Measurements from ENCODE around the gene ARHGAP18. TPM values are rescaled to one million over a fixed set of nuclear protein-coding genes. Genes with fewer than 3 reads are reported as not detected.

ARHGAP18 gene
- total and polyA plus RNA-seq, 7 donors: 1.6 to 6.8 (median 5.5) TPM

GRCh38 chr6:129740013-129740412 lies 30.0 kb upstream of the ARHGAP18 start:
- H3K27ac ChIP-seq: no peak overlapping the region
- no peaks in the 10 kb centered on the region for H3K27me3 ChIP-seq (ENCODE audit: insufficient read depth in 3 of 3, low read length in 2 of 3)
- H3K4me3 ChIP-seq: no peak overlapping the region
- H3K36me3 ChIP-seq (ENCODE audit: insufficient read depth in 1 of 2, low read depth in 1 of 2): no peaks in the 10 kb centered on the region
- whole genome bisulfite sequencing, 3 donors: 69 to 80% (median 74%) methylated on average over 1 of the region's 1 CpG
- no peak for ATAC-seq
- no peak for TF ChIP-seq CTCF (IDR thresholded peaks at IDR 0.05)
- intact Hi-C loops (cut with DNase I): no loop called here
- no peaks in the 10 kb centered on the region for H3K9me3 ChIP-seq
- DNase-seq: no peak
- H3K4me1 ChIP-seq: peaks cover 7% of the 10 kb centered on the region

GRCh38 chr6:129736105-129736504 lies 26.1 kb upstream of the ARHGAP18 start:
- H3K4me3 ChIP-seq: no peak overlapping the region
- ATAC-seq: no peak
- H3K27me3 ChIP-seq (ENCODE audit: insufficient read depth in 3 of 3, low read length in 2 of 3): no peaks in the 10 kb centered on the region
- DNase-seq: no peak
- no peak overlapping the region for H3K27ac ChIP-seq
- intact Hi-C loops (cut with DNase I): no loop called here
- no peak for TF ChIP-seq CTCF (IDR thresholded peaks at IDR 0.05)
- no peaks in the 10 kb centered on the region for H3K4me1 ChIP-seq
- whole genome bisulfite sequencing, 3 donors: 95 to 99% (median 96%) methylated on average over 2 of the region's 2 CpGs
- no peaks in the 10 kb centered on the region for H3K36me3 ChIP-seq (ENCODE audit: insufficient read depth in 1 of 2, low read depth in 1 of 2)
- H3K9me3 ChIP-seq: no peaks in the 10 kb centered on the region

DNA sequence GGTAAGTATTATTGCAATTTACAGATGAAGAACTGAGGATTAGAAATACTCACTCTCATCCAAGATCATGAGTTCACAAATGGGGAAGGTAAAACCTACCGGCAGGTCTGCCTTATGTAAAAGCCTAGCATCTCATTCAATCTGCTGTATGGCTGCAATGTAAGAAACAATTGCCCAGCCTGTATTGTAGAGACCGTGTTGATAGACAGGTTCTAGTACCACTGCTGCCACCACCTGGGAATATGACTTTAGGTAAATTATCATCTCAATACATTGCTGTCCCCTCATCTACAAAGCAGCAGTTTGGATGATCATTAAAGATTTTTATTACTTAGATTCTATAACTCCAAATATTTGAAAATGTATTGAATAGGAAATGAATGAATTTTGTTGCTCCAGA lies 23.3 kb upstream of the ARHGAP18 start:
- DNase-seq (no peak), ATAC-seq (no peak)
- WGBS, 3 donors: 63 to 72% (median 66%) methylated on average over 2 of the region's 2 CpGs
- H3K36me3 ChIP-seq (ENCODE audit: insufficient read depth in 1 of 2, low read depth in 1 of 2): no peaks in the 10 kb centered on the region
- no peaks in the 10 kb centered on the region for H3K9me3 ChIP-seq
- TF ChIP-seq CTCF (IDR thresholded peaks at IDR 0.05): no peak
- no peaks in the 10 kb centered on the region for H3K4me1 ChIP-seq
- no peak overlapping the region for H3K27ac ChIP-seq
- intact Hi-C loops (cut with DNase I): loop anchor here in 1 of 2 donors (5.0 kb wide), 2 partner anchors 111 to 136 kb away; no protein-coding TSS in a partner anchor
- no peaks in the 10 kb centered on the region for H3K27me3 ChIP-seq (ENCODE audit: insufficient read depth in 3 of 3, low read length in 2 of 3)
- H3K4me3 ChIP-seq: no peak overlapping the region

DNA sequence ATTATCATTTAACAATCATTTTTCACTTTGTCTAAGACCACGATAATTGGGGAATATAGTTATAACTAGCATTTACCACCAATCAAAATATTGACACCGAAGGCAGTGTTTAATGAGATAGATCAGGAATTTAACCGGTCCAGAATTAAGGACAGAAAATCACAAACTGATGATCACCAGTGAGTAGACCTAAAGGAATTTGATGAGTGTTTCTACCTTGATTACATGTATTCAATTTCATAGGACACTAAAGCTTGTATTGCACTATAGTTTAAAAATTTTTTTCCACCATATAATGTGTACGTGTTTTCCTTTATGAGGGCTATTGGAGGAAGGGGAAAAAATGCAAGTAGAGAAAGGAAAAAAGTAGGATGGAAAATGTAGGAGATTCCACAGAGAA lies 22.6 kb upstream of the ARHGAP18 start:
- Histone ChIP-seq H3K9me3 (no peaks in the 10 kb centered on the region), H3K4me1 (no peaks in the 10 kb centered on the region), H3K27me3 (ENCODE audit: insufficient read depth in 3 of 3, low read length in 2 of 3) (no peaks in the 10 kb centered on the region), H3K36me3 (ENCODE audit: insufficient read depth in 1 of 2, low read depth in 1 of 2) (no peaks in the 10 kb centered on the region), H3K4me3 (no peak overlapping the region), H3K27ac (no peak overlapping the region)
- TF ChIP-seq CTCF (IDR thresholded peaks at IDR 0.05): no peak
- DNase-seq (no peak), ATAC-seq (no peak)
- 94 to 96% (median 96%) methylated on average over 4 of the region's 4 CpGs for WGBS, 3 donors
- intact Hi-C loops (cut with DNase I): loop anchor here in 1 of 2 donors (5.0 kb wide), 2 partner anchors 110 to 135 kb away; no protein-coding TSS in a partner anchor

DNA sequence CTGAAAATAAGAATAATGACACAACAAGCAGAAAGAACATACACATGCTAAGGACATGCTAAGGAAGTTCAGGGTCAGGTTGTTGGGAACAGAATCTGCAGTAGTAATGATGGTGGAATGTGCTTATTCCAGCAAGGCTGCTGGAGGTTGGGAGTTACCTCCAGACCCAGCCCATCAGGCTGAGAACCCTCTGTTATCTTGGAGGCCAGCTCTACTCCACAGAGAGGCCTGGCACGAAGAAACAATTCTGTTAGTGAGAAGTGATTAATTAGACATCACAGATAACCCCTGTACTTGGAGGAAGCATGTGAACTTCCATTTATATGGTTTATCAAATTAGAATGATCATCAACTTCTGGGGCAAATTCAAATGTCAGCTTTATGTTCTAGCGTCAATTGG lies 22.1 kb upstream of the ARHGAP18 start:
- WGBS, 3 donors: 75 to 84% (median 77%) methylated on average over 2 of the region's 2 CpGs
- ATAC-seq: no peak

More for the DNA sequence above, 22.1 kb upstream of the ARHGAP18 start:
- H3K4me3 ChIP-seq: no peak overlapping the region
- H3K9me3 ChIP-seq: no peaks in the 10 kb centered on the region
- no peak overlapping the region for H3K27ac ChIP-seq
- H3K27me3 ChIP-seq (ENCODE audit: insufficient read depth in 3 of 3, low read length in 2 of 3): no peaks in the 10 kb centered on the region
- intact Hi-C loops (cut with DNase I): loop anchor here in 1 of 2 donors (5.0 kb wide), 2 partner anchors 110 to 135 kb away; no protein-coding TSS in a partner anchor
- H3K36me3 ChIP-seq (ENCODE audit: insufficient read depth in 1 of 2, low read depth in 1 of 2): no peaks in the 10 kb centered on the region
- no peak for TF ChIP-seq CTCF (IDR thresholded peaks at IDR 0.05)
- DNase-seq: no peak
- H3K4me1 ChIP-seq: no peaks in the 10 kb centered on the region

Data from psoas muscle (tissue), 8 donors.